Activated CD8-positive, alpha-beta memory T cell treated with anti-CD3 and anti-CD28 coated beads, Interleukin-2, amount 50 U/mL, for 24 hours (primary cell): Measurements from ENCODE around the gene LUZP4.
"Not testable (repeated sequence)": the region's sequence is repeated elsewhere in the genome, so short reads cannot be mapped to it uniquely, and the experiment has no call there.

Source experiments
- DNase-seq: peaks from one replicate; pipeline ENCODE4 v3.0.0-alpha.2; 2020; ENCODE audit errors: extremely low read depth

LUZP4 gene

GRCh38 chrX:115289465-115289864 lies at the start of gene LUZP4:
LUZP4 (plus strand) TSS chrX:115289715; CDS start chrX:115289760, 45 bp downstream.
- DNase-seq = no peak

- DNase-seq = no peak
Observed at GRCh38 chrX:115251458-115252233, 37.9 kb upstream of the LUZP4 start.

GRCh38 chrX:115255003-115255402 lies 34.5 kb upstream of the LUZP4 start:
- no peak for DNase-seq

GRCh38 chrX:115257711-115258110 lies 31.8 kb upstream of the LUZP4 start:
- DNase-seq = no peak

GRCh38 chrX:115259238-115259875 lies 30.2 kb upstream of the LUZP4 start:
- no peak for DNase-seq

GRCh38 chrX:115260330-115260729 lies 29.2 kb upstream of the LUZP4 start:
- no peak for DNase-seq

GRCh38 chrX:115261148-115261547 lies 28.4 kb upstream of the LUZP4 start:
- no peak for DNase-seq

- DNase-seq = no peak
Observed at GRCh38 chrX:115264009-115264408, 25.5 kb upstream of the LUZP4 start.

- no peak for DNase-seq
Observed at GRCh38 chrX:115266300-115266699, 23.2 kb upstream of the LUZP4 start.

- no peak for DNase-seq
Observed at GRCh38 chrX:115268421-115268820, 21.1 kb upstream of the LUZP4 start.

- DNase-seq = no peak
Observed at GRCh38 chrX:115269051-115269683, 20.3 kb upstream of the LUZP4 start.

GRCh38 chrX:115284877-115285276 lies 4.6 kb upstream of the LUZP4 start:
- no peak for DNase-seq

GRCh38 chrX:115297189-115297588 lies 7.7 kb downstream of the LUZP4 start:
- DNase-seq = no peak

GRCh38 chrX:115311139-115311538 lies 21.6 kb downstream of the LUZP4 start:
- DNase-seq = no peak

GRCh38 chrX:115311601-115312001 lies 22.1 kb downstream of the LUZP4 start:
- DNase-seq = no peak

GRCh38 chrX:115318139-115318538 lies 28.6 kb downstream of the LUZP4 start:
- no peak for DNase-seq

GRCh38 chrX:115322375-115322774 lies 32.9 kb downstream of the LUZP4 start:
- no peak for DNase-seq

GRCh38 chrX:115324194-115324593 lies 34.7 kb downstream of the LUZP4 start:
- no peak for DNase-seq

GRCh38 chrX:115329282-115329681 lies 39.8 kb downstream of the LUZP4 start:
- not testable (repeated sequence) for DNase-seq

GRCh38 chrX:115330498-115331168 lies 41.1 kb downstream of the LUZP4 start:
- DNase-seq = no peak

GRCh38 chrX:115332832-115333231 lies 43.3 kb downstream of the LUZP4 start:
- DNase-seq = no peak

GRCh38 chrX:115333446-115333845 lies 43.9 kb downstream of the LUZP4 start:
- no peak for DNase-seq
